AG09309 (cell line): ENCODE data around the gene NEDD9.

Source experiments
- DNase-seq: peaks from one replicate; pipeline ENCODE4 v3.0.0-alpha.2; 2010; ENCODE audit warnings: low read depth
- H3K4me3 ChIP-seq: 2 replicates; pipeline ENCODE4 v1.5.1; 2011; ENCODE audit warnings: mild to moderate bottlenecking, low read depth, low read length, moderate library complexity; ENCODE audit not compliant: control insufficient read depth
- CTCF ChIP-seq: IDR thresholded peaks from 2 replicates; pipeline ENCODE4 v1.5.1; 2011; ENCODE audit warnings: mild to moderate bottlenecking, low read depth, low read length, inconsistent platforms; ENCODE audit not compliant: insufficient read depth, control insufficient read depth; ENCODE audit errors: missing control alignments

Gene NEDD9

GRCh38 chr6:11171952-11172351 lies 60.5 kb downstream of the NEDD9 start:
- TF ChIP-seq CTCF, result no peak
- H3K4me3 ChIP-seq, result no peak overlapping the region
- no peak for DNase-seq

GRCh38 chr6:11168091-11168635 lies 64.3 kb downstream of the NEDD9 start:
- DNase-seq, result no peak
- no peak for TF ChIP-seq CTCF

GRCh38 chr6:11166948-11167347 lies 65.5 kb downstream of the NEDD9 start:
- no peak for TF ChIP-seq CTCF
- H3K4me3 ChIP-seq, result no peak overlapping the region
- DNase-seq, result no peak

More at GRCh38 chr6:11168091-11168635, 64.3 kb downstream of the NEDD9 start:
- no peak overlapping the region for H3K4me3 ChIP-seq

GRCh38 chr6:11164717-11165646 lies 67.5 kb downstream of the NEDD9 start:
- H3K4me3 ChIP-seq, result no peak overlapping the region
- DNase-seq, result no peak
- no peak for TF ChIP-seq CTCF

GRCh38 chr6:11163932-11164331 lies 68.5 kb downstream of the NEDD9 start:
- H3K4me3 ChIP-seq, result no peak overlapping the region
- TF ChIP-seq CTCF, result no peak
- DNase-seq, result no peak

DNA sequence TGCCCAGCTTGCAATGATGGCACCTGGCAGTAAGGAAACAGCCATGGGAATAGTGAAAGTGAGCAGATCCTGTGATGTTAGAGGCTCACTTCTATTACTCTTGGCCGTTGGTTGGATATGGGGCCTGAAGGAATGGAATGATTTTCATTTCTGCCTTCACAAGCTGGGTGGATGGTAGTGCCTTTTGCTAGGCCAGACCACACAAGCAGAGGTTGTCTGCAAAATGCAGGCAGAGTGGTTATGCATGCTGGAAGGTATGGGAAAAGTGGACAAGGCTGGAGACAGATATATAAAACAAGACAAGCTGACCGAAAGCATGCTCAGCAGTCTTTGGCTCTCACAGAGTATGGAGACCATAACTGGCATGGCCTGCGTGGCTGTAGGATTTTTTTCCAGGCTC lies 70.2 kb downstream of the NEDD9 start:
- DNase-seq, result no peak
- TF ChIP-seq CTCF, result no peak

More for the DNA sequence above, 70.2 kb downstream of the NEDD9 start:
- no peak overlapping the region for H3K4me3 ChIP-seq
